Measurements from ENCODE around the gene ACAD8.
"Not testable (repeated sequence)": the region's sequence is repeated elsewhere in the genome, so short reads cannot be mapped to it uniquely, and the experiment has no call there.

The ACAD8 gene

DNA sequence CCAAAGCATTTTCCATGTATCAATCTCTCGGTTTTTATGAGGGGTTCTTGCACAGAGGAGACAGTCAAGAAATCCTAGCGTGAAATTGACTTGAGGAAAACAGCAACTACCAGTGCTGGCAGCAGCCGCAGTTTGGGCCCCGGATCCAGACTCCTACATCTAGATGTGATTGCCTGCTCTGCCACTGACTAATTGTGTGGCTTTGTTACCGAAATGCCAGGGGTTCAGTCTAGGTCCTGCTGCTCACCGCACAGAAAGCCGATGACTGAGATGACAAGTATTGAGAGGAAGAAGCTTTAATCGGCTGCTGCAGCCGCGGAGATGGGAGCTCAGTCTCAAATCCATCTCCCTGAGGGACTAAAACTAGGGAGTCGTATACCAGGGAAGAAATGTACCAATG, 14.6 kb downstream of the ACAD8 start:
- DNase-seq, result no peak

DNA sequence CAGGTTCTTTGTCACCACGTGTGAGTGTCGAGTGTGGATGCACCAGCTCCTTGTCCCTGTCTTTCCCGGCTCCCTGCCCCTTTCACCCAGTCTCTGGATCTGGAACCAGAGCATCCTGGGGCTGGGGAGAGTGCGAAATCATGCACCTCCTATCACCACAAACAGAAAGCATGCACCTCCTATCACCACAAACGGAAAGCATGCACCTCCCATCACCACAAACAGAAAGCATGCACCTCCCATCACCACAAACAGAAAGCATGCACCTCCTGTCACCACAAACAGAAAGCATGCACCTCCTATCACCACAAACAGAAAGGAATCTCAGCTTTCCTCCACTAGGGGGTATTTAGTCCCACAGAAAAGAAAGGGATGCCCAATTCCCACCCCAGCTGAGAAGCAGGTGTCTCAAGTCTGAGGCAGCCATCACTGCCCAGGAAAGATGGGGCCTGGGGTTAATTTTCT, 16.9 kb downstream of the ACAD8 start:
- no peak for DNase-seq

DNA sequence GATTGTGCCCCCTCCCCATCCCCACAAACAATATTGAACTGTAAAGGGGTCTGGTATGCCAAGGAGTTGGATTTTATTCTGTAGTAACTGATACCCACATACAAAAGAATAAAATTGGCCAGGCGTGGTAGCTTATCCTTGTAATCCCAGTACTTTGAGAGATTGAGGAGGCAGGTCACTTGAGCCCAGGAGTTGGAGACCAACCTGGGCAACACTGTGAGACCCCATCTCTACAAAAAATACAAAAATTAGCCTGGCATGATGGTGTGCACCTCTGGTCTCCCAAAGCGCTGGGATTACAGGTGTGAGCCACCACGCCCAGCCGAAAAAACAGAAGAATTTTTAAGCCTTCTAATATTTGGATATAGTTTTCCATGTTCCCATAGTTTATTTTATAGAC, 18.6 kb downstream of the ACAD8 start:
- no peak for DNase-seq

DNA sequence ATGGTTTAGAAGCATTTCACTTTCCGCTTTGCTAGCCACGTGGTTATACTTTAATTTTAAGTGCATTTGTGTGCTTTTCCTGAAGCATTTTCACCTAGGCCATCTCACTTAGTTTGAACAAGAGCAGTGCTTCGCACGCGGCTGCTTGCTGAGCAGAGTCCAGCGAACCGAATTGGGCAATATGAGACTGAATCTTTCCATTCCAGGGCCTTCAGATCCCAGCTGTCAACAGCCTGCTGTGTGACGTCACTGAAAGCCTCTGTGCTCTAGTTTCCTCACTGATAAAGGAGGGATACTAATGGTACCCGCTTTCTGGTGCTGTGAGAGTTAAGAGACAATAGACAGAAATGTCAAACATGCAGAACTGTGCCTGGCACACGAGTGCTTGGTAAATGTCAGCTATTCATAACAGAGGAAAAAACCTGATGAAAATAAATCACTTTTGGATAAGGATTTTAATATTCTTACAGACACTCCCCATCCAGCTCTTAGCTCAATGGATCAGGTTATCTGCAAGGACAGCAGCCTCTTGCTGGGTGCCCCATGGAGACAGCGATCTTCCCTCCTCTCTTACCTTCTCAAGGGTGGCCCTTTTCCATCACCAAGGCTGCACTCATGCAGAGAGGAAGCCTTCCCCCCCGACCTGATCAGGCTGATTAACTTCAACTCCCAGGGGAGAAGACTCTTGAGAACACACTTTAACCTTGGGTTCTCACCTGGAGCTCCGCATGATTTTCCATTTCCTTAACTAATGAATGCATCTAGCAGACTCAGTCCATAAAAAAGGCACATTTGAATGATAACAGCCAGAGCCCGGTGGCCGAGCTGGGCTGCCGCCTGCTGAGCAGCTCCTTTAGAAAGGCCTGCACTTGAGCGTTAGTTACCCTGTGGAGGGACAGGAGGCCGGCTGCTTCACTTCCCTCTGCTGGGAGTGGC, 19.3 kb downstream of the ACAD8 start:
- no peak for DNase-seq

DNA sequence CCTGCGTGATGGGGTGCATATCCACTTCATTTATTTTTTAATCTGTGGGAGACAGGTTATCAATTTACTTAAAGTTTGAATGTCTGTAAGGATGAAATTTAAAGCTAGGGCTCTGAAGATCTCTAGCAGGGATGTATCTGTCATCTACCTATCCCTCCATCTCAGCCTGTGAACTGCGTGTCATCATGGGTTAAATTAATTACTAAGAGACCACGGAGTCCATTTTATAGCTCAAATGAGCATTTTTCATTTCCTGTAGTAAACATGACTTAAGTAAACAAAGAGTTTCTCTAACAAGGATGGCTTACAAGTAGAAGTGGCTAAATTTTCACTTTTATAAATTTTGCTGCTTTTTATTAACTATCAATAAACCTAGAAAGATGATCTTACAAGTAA, 19.9 kb downstream of the ACAD8 start:
- no peak for DNase-seq

DNA sequence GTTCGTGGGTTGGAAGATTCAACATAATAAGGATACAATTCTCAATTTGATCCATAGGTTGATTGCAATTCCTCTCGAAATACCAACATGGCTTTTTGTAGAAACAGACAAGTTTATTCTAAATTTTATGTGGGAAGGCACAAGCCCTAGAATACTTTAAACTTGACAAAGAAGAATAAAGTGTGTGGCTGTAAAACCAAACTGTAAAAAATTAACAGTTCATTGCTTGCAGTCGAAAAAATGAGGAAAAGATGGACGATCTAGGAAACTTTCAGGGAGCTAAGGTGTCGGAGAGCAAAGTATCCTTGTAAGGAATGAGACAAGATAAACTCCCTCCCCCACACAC, 21.8 kb downstream of the ACAD8 start:
- DNase-seq, result no peak

DNA sequence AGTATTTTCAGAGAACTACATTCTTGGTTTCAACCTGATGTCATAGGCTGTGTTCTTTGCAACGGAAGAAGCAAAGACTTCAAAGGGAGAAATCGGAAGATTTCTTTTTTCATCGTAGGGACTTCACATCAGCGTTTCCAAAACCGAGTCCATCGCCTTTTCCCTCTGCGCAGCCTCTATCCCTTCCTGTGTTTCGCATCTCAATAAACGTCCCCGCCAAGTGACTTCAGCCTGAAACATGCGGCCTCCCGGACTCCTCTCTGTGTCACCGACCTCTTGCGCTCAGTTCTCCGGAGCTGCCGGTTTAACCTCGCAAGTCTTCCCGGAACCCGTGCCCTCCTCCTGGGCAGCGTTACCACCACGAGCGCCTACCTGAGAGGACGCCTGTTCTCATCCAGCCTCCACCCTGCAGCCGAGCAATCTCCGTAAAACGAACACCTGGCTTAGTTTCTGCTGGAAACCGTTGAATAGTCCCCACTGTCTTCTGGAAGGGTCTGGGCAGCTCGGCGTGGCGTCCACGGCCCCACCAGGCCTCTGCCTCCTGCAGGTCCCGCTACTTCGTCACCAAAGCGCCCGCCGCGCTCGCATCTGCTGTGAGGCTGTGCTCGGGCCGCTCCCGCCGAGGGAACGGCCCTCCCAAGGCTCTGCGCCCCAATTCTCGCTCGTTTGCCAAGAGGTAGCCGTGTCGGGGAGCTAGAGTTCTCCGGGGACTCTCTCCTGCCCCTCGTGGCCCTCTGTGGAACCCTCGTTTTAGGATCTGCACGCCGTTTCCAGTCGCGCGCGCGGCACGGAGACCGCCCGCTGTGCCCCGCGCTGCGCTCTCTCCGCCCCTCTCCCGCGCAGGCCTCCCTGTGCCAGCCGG, 22.4 kb downstream of the ACAD8 start, which contains the start of gene GLB1L3:
GLB1L3 (plus strand) TSS at position 846 of the 862 bp plus-strand sequence. CDS start 362 bp downstream, outside the sequence.
- DNase-seq, result peak; percentile 69

DNA sequence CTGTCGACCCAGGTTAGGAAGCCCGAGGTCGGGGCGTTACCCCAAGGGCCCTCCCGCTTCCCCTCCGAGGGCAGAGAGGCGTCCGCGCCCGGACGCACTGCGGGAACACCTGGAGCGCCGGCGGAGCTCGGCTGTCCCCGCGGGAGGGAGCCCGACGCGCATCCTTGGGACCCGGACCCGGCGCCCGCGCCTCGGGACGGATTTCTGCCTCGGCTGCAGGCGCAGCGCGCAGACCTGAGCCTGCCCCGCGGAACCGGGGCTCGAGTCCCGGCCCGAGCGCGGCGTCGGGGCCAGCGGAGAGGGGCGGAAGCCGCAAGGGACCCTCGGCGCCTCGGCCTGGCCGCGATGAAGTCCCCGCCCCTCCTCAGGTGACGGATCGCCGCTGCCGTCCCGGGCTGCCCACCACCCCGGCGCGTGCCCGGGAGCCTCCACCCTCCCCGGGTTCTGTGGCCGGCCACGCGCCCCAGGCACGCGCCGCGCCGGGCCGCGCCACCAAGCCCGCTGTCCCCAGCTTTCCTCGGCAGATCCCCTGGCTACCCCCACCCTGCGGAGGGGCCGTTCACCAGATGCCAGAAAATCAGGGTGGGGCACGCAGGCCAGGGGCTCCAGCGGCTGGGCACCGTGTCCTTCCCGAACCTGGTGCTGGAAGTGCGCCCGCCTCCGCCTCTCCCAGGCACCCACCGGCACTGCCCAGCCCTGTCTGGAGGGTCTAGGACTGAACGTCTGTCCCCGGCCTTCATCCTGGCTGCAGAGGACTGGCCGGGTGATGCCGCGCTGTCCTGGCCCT, 23.2 kb downstream of the ACAD8 start:
- no peak for DNase-seq

DNA sequence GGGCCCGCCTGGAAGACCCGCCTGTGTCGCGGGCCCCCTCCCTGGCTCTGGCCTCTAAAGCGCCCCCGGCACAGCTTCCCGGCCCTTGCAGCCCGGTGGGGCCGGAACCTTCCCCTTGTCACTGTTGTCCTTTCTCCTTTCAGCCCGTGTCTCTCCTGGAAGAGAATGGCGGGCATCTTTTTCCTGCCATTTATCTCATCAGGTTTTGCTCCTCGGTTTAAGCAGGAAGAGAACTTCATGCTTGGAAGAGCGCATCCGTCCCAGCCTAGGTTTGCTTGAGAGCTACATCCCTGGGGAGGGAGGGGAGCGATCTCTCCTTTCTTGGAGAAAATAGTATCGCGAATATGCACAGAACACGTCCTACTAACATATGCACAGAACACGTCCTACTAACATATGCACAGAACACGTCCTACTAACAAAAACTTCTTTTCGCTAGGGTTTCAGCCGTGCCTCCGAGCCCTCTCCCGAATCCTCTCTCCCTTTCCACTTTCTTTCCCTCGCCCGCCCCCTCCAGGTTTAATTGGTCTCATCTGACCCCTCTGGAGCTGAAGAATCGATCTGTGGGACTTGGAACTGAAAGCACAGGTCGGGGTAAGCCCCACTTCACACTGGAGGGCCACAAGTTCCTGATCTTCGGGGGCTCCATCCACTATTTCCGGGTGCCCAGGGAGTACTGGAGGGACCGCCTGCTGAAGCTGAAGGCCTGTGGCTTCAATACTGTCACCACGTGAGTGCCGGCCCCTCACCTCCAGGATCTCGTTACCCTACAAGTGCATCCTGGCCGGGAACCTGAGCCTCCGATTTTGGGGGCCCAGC, 24.0 kb downstream of the ACAD8 start:
- no peak for DNase-seq

DNA sequence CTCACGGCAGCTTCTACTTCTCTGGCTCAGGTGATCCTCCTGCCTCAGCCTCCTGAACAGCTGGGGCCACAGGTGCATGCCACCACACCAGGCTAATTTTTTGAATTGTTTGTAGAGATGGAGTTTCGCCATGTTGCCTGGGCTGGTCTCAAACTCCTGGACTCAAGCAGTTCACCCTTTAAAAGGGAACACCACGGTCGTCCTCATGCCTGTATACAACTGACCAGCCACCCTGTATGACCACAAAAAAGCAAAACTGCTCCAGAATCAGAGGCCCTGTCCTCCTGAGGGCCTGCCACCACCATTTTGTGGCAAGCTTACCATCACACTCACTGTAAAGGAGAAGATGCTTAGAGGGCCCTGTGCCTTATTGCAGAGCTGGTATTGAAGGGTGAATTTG, 25.0 kb downstream of the ACAD8 start:
- DNase-seq, result no peak

DNA sequence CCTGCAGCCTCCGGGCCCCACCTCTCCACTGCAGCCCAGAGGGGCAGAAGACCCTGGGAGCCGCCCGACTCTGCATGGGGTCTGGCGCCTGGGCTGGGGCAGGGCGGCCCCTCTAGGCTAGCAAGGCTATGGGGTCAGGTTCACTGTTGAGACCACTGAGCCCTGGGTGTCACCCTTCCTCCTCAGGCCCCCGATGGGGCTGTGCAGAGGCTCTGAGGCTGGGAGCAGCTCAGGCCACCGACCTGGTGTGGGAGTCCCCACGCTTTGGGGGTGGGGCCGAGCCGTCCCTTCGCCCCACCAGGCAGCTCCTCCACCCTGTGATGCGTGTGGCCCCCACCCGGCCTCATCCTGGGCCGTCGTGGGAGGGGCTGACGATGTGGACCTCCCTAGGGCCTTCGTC, 28.3 kb downstream of the ACAD8 start:
- not testable (repeated sequence) for DNase-seq

DNA sequence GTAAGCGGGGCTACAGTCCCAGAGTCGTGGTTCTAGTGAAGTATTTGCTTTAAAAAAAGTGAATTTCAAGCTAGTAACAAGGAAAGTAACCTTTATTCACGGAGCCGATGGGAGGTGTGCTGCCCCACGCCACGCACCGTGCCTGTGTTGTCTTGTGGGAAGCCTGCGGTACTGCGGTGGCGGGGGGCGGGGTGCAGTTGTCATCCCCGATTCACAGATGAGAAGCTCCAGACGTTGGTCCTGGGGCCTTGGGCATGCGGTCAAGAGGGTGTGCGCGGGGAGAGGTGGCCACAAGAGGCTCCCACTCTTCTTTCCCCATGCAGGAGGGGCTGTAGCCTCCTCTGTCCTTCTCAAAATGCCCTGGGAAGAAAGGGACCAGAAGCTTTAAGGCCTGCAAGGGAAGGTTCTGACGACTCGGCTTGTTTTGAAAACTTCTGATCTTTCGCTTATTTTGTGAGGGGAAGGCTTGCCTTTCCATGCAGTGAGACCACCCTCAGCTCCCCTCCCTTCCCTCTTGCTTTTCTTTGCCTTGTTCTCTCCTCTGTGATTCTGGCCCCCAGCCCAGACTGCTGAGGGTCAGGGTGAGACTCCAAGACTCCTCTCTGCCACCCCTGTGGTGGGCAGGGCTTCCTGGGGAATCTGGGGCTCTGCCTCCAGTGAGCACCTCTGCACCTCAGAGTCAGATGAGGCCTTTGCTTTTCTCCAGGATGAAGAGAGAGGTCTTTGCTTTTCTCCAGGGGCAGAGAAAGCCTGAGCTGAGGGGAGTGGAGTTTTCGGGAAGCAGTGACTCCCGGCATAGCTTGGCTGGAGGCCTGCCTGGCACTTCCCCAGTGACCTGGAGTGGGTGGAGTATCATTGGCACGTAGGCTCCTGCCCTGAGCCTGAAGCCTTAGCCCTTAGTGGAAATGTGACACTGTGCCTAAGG, 29.0 kb downstream of the ACAD8 start:
- no peak for DNase-seq

DNA sequence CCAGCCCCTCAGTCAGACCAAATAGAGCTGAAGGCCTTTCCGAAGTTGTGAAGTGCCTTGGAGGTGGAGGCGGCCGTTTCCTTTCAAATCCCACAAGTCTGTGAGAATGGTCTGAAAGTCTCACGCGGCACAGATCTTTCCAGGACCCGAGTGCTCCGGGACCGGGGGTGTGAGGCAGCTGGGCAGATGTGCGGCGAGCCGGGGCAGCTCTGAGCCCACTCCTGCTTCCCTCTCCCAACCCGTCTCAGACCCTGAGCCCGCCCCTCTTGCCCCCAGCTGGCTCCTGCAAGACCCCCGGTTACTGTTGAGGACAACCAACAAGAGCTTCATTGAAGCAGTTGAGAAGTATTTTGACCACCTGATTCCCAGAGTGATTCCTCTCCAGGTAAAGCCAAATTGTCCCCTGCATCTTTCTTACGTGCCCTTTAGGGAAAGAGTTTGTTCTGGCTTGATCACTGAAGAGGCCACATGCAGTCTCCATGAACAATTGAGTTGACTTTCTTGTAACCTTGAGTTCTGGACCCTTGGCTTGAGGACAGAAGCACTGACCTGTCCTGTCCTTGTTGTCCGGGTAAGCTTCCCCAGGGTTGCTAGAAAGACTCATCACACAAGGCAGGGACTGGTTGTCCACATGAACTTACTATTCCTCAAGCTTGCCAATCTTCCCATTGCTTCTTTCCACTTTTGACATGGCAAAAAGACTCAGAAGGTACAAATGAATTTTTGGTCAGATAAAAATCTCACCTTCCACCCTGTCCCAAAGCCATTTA, 30.3 kb downstream of the ACAD8 start:
- no peak for DNase-seq

DNA sequence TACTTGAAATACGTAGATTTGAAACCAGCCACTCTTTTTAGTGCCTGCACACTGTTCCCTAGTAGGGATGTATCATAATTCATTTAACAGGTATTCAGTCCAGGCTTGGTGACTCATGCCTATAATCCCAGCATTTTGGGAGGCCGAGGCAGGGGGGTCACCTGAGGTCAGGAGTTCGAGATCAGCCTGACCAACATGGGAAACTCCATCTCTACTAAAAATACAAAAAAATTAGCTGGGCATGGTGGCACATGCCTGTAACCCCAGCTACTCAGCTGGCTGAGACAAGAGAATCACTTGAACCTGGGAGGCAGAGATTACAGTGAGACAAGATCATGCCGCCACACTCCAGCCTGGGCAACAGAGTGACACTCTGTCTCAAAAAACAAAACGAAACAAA, 31.0 kb downstream of the ACAD8 start:
- DNase-seq, result not testable (repeated sequence)

DNA sequence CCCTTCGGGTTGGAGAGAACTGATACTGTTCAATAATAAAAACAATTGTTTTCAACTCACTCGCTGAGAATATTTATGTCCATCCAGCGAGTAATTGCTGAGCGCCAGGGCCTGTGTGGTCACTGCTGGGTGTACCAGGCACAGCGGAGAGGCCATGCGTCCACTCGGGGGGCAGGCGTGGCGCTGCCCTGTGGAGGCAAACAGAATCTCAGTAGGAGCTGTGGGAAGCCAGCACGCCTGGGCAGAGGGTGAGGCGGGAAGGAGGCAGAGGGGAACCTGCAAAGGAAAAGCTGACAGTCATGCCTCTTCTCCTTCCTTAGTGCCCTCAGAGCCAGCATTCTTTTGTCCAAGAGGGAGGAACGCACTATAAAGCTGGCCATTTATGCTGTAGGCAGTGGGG, 34.2 kb downstream of the ACAD8 start:
- DNase-seq, result no peak

DNA sequence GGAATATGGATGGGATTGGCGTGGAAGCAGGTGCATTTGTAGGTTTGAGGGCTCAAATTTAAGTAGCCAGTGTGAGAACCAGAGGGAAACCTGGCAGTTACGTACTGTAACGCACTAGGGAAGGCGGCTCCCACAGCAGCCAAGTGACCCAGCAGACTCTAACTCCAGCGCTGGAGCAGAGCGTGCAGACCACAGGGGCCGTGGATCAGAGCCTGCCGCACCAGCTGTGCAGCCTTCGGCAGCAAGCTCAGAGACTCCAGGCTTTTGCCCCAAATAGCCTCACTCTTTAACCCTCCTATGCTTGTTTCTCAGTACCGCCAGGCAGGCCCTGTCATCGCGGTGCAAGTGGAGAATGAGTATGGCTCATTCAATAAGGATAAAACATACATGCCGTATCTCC, 35.1 kb downstream of the ACAD8 start:
- DNase-seq, result no peak

DNA sequence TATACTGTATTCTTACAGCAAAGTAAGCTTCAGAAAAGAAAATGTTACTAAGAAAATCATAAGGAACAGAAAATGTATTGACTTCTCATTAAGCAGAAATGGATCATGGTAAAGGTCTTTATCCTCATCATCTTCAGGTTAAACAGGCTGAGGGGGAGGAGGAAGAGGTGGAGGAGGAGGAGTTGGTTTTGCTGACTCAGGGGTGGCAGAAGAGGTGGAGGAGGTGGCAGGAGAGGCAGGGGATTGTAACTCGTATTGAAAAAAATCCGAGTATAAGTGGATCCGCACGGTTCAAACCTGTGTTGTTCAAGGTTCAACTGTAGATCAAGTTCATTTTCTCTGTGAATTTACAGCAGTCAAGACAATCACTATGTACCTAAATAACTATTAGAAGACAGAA, 35.8 kb downstream of the ACAD8 start:
- no peak for DNase-seq

DNA sequence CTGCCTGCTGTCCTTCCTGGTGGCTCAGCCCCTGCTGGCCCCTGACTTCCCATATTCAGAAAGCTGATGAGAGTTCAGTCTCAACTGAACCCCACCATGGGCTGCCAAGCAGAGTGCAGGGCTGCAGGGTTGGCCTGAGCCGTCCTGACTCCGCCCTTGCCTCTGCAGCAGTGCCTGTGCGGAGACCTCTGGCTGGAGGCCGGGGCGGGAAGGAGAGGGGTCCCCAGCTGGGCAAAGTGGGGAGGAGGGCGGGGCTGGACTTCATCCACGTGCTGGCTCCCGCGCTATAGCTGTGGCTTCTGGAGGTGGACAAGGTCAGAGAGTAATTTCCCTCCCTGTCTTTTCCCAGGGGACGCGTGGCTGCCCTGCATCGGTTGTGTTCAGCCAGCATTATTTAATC, 36.4 kb downstream of the ACAD8 start:
- no peak for DNase-seq

DNA sequence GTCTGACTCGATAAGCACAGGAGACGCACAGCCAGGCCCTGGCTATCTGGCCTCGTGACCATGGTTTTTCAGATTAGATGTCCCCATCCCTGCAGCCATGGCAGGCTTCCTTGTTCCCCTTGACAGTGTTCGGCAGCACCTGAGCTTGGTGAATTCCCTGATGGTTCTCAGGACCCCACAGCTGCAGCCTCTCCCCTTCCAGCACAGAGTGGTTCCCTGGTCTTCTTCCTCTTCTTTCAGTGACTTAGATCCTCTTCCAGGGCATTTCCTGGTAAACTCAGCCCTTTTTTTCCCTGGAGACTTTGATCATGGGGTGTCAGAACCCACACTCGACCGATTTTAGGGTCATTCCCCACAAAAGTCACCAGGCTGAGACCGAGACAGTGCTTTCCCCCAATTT, 37.3 kb downstream of the ACAD8 start:
- DNase-seq, result no peak

DNA sequence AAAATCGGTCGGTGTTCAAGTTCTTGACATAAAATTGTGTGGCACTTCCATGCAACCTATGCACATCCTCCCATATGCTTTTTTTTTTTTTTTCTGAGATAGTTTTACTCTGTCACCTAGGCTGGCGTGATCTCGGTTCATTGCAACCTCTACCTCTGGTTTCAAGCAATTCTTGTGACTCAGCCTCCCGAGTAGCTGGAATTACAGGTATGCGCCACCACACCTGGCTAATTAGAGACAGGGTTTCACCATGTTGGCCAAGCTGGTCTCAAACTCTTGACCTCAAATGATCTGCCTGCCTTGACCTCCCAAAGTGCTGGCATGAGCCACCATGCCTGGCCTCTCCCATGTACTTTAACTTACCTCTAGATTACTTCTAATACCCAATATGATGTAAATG, 37.8 kb downstream of the ACAD8 start:
- DNase-seq, result no peak

Data from activated T-cell treated with anti-CD3 and anti-CD28 coated beads for 4 hours (primary cell).